COR-L47 (cell line): ENCODE data around the gene ZNF234.
A peak's percentile ranks its signal among the peaks of the same experiment; 100 is the strongest.
"Not testable (repeated sequence)": the region's sequence is repeated elsewhere in the genome, so short reads cannot be mapped to it uniquely, and the experiment has no call there.

Source experiments
- DNase-seq: peaks from one replicate; lab custom pipeline; 2025; lab: John Stamatoyannopoulos, UW

ZNF234 gene

DNA sequence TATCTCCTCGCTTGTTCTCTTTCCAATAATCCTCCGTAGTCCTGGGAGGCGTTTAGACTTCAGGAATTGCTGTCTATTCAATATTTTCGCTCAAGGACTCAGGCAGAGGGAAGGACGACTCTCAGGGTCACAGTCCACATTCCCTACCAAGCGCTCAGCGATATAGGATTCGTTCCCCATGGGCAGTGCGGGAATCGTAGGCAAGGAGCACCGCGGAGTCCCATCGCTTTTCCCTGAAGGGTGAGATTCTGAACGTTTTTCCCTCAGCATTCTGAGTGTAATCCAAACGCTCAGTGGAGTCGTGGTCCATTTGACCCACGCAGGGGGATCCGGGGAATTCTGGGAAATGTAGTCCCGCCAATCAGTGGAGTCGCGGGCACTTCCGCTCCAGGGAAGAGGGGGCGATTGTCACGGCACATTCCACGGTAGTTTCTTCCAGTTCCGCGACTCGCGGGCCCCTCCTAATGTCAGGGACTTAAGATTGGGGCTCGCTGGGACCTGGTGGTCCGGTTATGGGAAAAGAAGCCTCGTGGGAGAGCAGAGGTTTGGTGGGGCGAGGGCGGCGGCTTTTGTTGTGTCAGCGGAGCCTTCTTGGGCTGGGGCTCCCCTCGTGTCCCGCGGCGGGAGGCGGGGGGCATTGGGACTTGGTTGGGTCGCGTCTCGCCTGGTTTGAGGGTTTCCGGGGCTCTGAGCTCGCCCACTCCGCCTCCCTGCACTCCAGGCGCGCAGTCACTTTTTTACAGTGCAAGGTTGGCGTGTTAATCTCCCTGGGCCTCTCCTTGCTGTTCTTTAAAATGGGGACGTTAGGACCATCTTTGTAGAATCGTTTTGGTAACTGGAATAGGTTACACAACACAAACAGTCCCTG, at the start of gene ZNF234:
TSS of gene ZNF234 (plus strand) at position 364 of the 868 bp plus-strand sequence. CDS start 3,079 bp downstream, outside the sequence.
- DNase-seq: peak; percentile 53

DNA sequence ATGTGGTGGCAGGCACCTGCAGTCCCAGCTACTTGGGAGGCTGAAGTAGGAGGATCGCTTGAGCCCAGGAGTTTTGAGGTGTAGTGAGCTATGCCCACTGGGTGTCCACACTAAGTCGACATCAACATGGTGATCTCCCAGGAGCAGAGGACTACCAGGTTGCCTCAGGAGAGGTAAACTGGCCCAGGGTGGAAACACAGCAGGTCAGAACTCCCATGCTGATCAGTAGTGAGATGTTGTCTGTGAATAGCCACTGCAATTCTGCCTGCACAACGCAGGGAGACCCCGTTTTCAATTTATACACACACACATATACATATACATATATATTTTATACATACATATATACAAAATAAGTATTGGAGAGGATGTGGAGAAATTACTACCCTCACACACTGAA, 49.2 kb upstream of the ZNF234 start:
- no peak for DNase-seq

DNA sequence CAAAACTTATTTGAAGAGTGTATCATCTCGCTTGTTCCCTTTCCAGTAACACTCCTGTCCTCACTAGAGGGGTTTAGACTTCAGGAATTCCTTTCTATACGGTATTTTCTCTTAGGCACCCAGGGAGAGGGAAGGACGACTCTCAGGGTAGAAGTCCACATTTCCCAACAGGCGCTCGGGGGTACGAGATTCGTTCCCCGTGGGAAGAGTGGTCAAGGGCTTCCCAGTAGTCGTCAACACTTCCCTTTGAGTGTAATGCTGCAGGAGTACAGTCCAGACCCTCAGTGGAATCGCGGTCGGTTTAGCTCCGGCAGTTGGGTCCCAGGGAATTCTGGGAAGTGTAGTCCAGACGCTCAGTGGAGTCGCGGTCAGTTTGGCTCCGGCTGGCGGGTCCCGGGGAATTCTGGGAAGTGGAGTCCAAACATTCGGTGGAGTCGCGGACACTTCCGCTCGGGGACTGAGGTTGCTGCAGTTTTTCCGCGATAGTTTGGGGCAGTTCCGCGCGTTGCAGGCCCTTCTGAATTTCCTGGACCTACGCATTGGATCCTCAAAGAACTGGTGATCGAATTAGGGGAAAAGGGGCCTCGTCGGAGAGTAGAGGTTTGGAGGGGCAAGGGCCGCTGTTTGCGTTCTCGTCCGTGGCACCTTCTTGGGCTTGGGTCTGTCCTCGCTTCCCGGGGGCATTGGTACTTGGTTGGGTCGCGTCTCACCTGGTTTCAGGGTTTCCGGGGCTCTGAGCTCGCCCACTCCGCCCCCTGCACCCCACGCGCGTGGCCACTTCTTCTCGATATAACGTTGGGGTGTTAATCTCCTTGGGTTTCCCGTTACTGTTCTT, 47.2 kb upstream of the ZNF234 start, which contains the start of gene ZNF224:
TSS of gene ZNF224 (plus strand) at position 431 of the 835 bp plus-strand sequence. CDS start 3,513 bp downstream, outside the sequence.
- peak; percentile 87 for DNase-seq

DNA sequence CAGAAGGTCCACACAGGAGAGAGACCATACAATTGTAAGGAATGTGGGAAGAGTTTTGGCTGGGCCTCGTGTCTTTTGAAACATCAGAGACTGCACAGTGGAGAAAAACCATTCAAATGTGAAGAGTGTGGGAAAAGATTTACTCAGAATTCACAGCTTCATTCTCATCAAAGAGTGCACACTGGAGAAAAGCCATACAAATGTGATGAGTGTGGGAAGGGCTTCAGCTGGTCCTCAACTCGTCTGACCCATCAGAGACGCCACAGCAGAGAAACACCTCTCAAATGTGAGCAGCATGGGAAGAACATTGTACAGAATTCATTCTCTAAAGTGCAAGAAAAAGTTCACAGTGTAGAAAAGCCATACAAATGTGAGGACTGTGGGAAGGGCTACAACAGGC, 33.6 kb upstream of the ZNF234 start:
- DNase-seq: no peak

DNA sequence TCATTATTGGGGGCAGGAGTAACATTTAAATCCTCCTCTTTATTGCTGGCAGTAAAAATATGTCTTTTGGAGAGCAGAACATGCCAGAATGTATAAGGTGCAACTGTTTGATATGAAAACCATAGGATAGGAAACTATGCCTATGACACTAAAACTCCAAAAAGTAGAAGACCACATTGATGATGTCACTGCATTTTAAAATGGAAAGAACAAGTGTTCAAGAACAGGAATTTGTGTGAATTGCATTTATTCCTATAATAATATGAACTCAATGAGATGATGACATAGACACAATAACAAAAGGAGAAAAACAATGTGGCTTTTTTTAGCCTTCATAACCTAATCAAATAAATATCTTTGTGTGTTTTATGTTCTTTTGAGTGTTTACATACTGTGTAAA, 31.9 kb upstream of the ZNF234 start:
- no peak for DNase-seq

DNA sequence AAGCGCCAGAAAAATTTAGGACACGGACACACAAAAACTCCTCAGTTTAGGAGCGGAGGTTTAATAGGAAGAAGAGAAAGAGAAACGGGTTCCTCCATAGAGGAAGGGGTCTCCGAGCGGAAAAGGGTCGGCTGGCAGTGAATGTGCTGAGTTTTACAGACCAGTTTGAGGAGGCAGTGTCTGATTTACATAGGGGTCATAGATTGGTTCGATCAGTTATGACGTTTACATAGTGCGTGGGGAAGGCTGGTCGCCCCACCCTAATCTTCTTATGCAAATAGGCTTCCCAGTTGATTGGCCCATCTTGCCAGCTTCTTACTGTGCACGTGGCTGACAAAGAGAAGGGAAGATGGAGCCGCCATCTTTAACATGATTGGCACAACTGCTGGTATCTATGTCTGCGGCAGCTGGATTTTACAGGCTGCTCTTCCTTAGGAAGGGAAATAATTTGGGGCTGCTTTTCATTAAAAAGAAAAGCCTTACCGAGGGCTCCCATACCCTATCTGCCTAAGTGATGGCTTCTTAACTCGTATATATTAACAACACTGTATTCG, 29.4 kb upstream of the ZNF234 start:
- DNase-seq: peak; percentile 62

DNA sequence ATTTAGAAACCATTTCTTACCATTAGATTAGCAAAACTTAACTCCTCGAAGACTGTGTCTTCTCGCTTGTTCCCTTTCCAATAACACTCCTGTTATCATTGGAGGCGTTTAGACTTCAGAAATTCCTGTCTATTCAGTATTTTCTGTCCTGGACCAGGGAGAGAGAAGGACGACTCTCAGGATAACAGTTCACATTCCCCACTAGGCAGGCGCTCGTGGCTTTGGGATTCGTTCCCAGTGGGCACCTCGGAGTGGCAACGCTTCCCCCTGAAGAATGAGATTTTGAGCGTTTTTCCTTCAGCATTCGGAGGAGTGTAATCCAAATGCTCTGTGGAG, 28.6 kb upstream of the ZNF234 start:
- DNase-seq: no peak

DNA sequence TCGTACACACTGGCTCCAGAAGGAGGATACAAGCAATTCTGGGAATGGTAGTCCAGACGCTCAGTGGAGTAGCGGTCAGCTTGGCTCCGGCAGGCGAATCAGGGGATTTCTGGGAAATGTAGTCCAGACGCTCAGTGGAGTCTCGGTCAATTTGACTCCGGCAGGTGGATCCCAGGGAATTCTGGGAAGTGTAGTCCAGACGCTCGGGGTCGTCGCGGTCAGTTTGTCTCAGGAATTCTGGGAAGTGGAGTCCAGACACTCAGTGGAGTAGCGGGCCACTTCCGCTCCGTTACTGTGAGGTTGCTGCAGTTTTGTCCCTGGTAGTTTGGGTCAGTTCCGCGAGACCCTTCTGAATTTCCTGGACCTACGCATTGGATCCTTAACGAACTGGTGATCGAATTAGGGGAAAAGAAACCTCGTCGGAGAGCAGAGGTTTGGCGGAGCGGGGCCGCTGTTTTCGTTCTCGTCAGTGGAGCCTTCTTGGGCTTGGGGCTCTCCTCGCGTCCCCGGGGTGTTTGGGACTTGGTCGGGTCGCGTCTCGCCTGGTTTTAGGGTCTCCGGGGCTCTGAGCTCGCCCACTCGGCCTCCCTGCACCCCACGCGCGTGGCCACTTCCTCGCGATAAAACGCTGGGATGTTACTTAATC, 28.1 kb upstream of the ZNF234 start, which contains the start of gene ZNF225:
TSS of gene ZNF225 (plus strand) at position 262 of the 646 bp plus-strand sequence. CDS start 2,429 bp downstream, outside the sequence.
- peak; percentile 95 for DNase-seq

DNA sequence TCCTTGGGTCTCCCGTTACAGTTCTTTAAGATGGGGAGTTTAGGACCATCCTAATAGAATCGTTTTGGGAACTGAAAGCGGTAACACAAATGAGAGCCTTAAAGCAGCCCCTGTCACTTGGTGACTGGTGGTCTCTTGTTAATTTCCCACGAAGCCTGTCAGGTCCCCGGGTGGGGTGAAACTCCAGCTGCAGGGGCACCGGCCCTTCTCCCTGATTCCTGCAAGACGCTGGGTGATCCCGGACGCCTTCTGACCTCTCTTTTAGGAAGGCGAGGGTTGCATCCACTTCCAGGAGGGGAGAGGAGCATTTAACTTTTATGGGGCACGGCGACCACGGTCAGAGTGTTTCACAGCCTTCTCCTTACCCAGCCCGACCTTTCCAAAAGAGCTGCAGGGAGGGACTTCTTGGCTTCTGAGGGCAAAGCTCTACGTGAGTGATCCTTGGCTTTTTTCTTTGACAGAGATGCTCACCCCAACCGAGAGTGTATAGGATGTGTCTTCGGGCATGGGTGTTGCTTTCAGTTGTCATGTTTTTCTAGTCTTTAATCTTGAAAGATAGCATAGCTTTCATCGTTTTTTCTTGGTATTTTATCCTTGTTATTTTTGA, 27.5 kb upstream of the ZNF234 start:
- DNase-seq: no peak

DNA sequence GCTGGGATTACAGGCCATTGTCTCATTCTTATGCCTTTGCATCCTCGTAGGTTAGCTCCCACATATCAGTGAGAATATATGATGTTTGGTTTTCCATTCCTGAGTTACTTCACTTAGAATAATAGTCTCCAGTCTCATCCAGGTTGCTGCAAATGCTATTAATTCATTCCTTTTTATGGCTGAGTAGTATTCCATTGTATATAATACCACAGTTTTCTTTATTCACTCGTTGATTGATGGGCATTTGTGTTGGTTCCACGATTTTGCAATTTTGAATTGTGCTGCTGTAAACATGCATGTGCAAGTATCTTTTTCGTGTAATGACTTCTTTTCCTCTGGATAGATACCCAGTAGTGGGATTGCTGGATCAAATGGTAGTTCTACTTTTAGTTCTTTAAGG, 20.2 kb upstream of the ZNF234 start:
- DNase-seq: not testable (repeated sequence)

DNA sequence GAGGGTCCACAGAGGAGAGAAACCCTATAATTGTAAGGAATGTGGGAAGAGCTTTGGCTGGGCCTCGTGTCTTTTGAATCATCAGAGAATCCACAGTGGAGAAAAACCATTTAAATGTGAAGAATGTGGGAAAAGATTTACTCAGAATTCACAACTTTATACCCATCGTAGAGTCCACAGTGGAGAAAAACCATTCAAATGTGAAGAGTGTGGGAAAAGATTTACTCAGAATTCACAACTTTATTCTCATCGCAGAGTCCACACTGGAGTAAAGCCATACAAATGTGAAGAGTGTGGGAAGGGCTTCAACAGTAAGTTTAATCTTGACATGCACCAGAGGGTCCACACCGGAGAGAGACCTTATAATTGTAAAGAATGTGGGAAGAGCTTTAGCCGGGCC, 9.4 kb upstream of the ZNF234 start:
- DNase-seq: no peak

DNA sequence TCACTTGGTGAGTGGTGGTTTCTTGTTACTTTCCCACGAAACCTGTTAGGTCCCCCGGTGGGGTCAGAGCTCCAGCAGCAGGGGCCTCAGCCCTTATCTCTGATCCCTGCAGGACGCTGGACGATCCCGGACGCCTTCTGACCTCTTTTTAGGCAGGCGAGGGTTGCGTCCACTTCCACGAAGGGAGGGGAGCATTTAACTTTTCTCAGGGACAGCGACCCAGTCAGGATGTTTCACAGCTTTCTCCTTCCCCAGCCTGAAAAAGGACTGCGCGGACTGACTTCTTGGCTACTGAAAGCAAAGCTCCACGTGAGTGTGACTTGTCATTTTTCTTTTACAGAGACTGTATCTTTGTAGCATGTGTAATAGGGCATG, 692 bp downstream of the ZNF234 start:
- no peak for DNase-seq

DNA sequence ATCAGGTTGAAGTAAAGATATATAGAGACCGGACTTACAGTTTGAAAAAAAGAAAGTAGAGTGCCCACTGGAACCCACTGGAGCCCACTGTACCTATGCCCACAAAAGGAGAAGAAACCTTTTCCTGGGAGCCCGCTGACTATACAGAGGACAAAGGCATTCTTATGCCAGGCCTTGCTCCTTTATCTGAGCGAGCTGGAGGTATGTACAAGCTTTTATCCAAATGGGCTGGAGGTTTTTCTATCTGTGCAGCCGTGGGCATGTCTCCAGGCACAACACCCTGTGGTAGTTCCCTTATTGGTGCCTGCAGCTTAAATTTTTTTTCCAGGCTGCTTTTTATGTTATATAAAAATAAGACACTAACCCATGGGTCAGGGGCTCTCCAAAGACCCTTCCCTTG, 8.4 kb downstream of the ZNF234 start:
- DNase-seq: no peak

DNA sequence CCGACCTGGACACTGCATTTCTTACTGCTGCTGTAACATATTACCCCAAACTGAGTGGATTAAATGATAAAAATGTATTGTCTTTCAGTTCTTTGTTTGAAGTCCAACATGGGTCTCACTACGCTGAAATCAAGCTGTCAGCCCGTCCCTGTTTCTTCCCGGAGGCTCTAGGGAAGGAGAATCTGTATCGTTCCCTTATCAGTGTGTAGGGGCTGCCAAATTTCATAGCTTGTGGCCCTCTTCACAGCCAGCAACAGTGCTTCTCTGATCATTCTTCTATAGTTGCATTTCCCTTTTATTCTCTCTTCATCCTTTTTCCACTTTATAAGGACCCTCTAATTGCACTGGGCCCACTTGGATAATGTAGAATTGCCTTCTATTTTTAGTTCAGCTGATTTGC, 10.1 kb downstream of the ZNF234 start:
- no peak for DNase-seq

DNA sequence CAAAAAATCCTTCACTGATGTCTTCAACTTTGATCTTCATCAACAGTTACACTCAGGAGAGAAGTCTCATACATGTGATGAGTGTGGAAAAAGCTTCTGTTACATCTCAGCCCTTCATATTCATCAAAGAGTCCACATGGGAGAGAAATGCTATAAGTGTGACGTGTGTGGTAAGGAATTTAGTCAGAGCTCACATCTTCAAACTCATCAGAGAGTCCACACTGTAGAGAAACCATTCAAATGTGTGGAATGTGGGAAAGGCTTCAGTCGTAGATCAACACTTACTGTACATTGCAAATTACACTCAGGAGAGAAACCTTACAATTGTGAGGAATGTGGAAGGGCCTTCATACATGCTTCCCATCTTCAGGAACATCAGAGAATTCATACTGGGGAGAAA, 15.1 kb downstream of the ZNF234 start:
- no peak for DNase-seq

DNA sequence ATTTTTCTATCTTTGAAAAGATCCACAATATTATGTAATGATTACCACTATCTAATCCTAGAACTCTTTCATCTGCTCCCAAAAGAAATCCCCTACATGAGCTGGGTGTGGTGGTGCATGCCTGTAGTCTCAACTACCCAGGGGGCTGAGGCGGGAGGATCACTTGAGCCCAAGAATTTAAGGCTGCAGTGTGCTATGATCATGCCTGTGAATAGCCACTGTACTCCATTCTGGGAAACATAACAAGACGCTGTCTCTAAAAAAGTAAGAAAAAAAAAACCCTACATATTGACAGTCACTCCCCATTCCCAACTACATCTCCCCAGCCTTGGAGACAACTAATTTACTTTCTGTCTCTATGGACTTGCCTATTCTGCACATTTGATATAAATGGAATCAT, 22.4 kb downstream of the ZNF234 start:
- DNase-seq: no peak

DNA sequence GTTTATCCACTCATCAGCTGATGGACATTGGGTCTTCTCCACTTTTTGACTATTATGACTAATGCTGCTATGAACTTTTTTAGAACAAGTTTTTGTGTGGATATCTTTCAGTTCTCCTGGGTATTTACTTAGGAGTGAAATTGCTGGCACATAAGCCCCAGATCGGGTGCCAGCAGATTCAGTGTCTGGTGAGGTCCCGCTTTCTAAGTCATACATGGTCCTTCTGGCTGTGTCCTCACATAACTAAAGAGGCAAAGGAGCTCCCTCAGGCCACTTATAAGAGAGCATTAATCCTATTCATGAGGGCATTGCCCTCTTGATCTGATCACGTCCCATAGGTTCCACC, 22.9 kb downstream of the ZNF234 start:
- DNase-seq: no peak

DNA sequence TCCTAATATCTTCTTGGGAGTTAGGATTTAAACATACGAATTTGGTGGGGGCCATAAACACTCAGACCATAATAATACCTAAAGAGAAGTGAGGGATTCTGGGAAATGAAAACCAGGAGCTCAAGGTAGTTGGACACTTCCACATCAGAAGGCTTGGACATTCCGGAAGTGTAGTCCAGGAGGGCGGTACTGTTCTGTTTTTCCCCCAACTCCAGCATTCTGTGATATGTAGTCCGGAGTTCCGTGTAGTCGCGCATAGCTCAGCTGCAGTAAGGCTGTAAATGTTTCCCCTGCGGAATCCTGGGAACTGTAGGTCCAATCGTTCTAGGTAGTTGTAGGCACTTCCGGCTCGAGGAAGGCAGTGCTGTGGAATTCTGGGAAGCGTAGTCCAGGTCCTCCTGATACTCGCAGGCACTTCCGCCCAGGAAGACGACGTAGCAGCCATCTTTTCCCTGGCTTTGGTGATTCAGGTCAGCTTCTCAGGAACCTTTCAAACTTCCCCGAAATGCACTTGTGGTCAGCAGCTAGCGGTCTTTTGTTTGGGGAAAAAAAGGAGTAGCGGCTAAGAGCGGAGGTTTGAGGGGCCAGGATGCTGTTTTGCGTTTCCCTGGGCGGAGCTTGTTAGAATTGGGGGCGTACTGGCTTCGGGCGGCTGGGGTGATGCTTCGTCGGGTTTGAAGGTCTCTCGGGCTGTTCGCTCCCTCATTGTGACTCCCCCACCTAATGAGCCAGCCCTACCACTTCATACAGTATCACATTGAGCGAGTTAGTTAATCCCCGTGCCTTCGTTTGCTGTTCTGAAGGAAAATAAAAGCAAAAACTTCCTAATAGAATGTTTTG, 23.5 kb downstream of the ZNF234 start, which contains the start of gene ZNF226:
TSS of gene ZNF226 (plus strand) at position 428 of the 840 bp plus-strand sequence. CDS start 4,981 bp downstream, outside the sequence.
- peak; percentile 97 for DNase-seq

DNA sequence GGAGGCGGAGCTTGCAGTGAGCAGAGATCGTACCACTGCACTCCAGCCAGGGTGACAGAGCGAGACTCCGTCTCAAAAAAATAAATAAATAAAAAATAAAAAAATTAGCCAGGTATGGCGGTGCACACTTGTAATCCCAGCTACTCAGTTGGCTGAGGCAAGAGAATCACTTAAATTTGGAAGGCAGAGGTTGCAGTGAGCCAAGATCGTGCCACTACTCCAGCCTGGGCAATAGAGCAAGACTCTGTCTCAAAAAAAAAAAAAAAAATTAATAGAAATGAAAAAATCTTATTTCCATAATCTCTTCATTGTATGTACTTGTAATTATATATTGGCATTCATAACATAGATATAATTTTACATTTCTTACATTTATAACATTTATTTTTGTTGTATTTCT, 29.3 kb downstream of the ZNF234 start:
- DNase-seq: not testable (repeated sequence)

DNA sequence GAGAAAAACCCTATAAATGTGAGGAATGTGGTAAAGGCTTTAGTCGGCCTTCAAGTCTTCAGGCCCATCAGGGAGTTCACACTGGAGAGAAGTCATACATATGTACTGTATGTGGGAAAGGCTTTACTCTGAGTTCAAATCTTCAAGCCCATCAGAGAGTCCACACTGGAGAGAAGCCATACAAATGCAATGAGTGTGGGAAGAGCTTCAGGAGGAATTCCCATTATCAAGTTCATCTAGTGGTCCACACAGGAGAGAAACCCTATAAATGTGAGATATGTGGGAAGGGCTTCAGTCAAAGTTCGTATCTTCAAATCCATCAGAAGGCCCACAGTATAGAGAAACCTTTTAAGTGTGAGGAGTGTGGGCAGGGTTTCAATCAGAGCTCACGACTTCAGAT, 35.2 kb downstream of the ZNF234 start:
- DNase-seq: no peak

DNA sequence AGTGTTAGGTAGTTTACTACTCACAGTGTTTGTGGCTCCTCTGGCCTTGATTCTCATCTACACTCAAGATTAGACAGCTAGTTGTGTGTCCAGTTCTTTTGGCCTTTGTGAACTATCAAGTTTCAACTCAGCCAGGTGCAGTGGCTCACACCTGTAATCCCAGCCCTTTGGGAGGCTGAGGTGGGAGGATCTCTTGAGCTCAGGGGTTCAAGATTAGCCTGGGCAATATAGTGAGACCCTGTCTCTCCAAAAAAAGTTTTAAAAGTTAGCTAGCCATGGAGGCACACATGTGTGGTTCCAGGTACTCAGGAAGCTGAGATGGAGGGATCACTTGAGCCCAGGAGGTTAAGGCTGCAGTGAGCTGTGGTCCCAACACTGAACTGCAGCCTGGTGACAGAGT, 39.6 kb downstream of the ZNF234 start:
- DNase-seq: no peak
